ENCODE data around the gene UPP2.

Gene UPP2

DNA sequence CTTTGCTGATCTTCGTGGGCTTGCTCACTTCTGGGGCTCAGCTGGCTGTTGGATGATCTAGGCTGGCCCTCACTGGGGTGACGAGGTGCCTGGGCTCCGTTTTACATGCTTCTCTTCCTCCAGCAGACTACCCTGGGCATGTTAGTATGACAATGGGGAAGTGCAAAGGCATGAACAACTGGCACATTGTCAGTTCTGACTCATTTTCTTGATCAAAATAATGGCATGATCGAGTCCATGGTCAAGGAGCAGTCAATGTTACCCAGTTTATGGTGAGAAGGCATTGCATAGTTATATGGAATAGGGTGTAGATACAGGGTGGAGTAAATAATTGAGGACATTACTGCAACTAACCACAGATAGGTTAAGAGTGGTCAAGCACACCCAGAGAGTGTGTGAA is 10.0 kb upstream of the UPP2 start:
- no peak overlapping the region for H3K4me3 ChIP-seq (ENCODE audit: low read depth, low read length)
- TF ChIP-seq, protein P1, sequence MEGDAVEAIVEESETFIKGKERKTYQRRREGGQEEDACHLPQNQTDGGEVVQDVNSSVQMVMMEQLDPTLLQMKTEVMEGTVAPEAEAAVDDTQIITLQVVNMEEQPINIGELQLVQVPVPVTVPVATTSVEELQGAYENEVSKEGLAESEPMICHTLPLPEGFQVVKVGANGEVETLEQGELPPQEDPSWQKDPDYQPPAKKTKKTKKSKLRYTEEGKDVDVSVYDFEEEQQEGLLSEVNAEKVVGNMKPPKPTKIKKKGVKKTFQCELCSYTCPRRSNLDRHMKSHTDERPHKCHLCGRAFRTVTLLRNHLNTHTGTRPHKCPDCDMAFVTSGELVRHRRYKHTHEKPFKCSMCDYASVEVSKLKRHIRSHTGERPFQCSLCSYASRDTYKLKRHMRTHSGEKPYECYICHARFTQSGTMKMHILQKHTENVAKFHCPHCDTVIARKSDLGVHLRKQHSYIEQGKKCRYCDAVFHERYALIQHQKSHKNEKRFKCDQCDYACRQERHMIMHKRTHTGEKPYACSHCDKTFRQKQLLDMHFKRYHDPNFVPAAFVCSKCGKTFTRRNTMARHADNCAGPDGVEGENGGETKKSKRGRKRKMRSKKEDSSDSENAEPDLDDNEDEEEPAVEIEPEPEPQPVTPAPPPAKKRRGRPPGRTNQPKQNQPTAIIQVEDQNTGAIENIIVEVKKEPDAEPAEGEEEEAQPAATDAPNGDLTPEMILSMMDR (IDR thresholded peaks at IDR 0.05; ENCODE audit: low read depth, low read length) = no peak
- no peak for DNase-seq (ENCODE audit: low read depth, low spot score)
- in situ Hi-C loops (cut with HindIII; ENCODE audit: low sequenced_read_pairs) = no loop called here

DNA sequence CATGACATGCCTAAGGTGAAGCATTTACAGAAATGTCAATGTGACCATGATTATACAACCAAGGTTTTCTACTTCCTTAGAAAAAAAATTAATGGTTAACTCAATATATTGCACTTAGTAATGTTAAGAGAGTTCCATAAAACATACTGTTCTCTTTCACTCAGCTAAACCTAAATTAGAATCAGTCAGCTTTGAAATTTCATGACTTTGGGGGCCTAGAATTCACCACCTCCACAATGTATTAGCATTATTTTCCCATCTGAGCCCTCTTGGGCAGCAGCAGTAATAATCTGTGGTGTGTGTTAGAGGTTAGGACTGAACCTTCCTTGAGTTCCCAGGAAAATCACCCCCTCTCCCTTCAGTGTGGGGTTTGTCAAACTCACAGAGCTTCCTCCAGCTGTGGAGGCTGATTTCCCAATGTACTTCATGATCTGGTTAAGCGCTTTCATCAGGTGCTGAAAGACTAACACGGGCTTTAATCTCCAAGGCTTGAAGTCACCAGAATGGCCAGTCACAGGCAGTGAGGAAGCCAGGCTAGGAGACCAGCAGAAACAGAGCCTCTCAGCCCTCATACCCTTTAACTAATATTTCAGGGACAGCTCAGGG is 7.1 kb upstream of the UPP2 start:
- in situ Hi-C loops (cut with HindIII; ENCODE audit: low sequenced_read_pairs) = no loop called here
- no peak for DNase-seq (ENCODE audit: low read depth, low spot score)

DNA sequence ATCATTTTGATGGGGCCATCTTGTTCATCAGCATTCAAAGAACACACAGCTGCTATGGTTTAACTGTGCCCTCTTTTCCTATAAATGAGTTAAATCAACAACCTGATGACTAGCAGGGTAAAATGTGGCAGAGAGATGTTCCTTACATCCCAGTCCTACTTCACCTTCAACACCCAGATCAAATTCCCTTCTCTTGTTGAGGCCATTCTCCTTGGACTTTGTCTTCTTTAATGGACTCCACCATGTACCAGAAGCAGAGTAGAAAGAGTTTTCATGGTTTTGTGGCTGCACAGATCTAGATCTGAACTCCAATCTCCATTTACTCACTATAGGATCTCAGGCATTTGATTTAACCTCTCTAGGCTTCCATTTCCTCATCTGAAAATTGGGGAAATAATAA is 6.4 kb upstream of the UPP2 start:
- H3K4me3 ChIP-seq (ENCODE audit: low read depth, low read length) = no peak overlapping the region
- in situ Hi-C loops (cut with HindIII; ENCODE audit: low sequenced_read_pairs) = no loop called here
- DNase-seq (ENCODE audit: low read depth, low spot score) = no peak
- TF ChIP-seq, protein P1 (IDR thresholded peaks at IDR 0.05; ENCODE audit: low read depth, low read length) = no peak

More for the DNA sequence above, 7.1 kb upstream of the UPP2 start:
- no peak overlapping the region for H3K4me3 ChIP-seq (ENCODE audit: low read depth, low read length)
- TF ChIP-seq, protein P1 (IDR thresholded peaks at IDR 0.05; ENCODE audit: low read depth, low read length) = no peak

DNA sequence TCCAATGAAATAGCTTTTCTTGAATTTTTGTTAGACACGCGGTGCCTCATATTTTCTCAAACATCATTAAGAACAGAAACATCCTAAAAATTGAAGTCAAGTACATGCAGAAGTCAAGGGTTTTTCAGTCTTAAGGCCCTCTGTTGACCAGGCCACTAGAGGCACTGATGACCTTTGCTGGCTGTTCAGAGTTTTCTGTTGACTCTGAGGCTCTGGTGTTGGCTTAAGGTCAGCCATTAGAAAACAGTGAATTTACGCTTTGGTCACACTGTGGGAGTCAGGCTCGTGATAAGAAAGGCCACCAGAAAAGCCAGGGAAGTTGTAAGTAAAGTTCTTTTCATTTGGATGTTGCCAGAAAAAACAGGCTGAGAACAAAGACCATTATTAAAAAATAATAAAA is 5.8 kb upstream of the UPP2 start:
- DNase-seq (ENCODE audit: low read depth, low spot score) = no peak
- in situ Hi-C loops (cut with HindIII; ENCODE audit: low sequenced_read_pairs) = no loop called here
- TF ChIP-seq, protein P1 (IDR thresholded peaks at IDR 0.05; ENCODE audit: low read depth, low read length) = no peak
- H3K4me3 ChIP-seq (ENCODE audit: low read depth, low read length) = no peak overlapping the region

DNA sequence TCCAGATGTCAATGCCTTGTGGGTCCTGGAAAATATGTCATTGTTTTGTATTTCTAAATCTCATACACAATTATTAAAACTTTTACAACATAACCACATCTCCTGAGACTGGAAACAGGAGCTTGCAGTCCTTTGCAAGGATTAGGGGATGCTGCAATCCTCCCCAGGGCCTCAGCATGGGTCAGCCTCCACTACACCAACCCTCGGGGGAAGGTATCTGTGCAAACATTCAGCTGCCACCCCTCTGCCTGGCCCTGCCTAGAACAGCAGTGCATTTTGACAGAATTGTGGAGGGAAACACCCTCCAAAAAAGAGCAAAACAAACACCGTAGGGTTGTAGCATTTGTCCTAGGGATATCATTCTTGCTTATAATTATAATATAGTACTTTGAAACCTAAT is 4.2 kb upstream of the UPP2 start:
- in situ Hi-C loops (cut with HindIII; ENCODE audit: low sequenced_read_pairs) = no loop called here
- no peak for DNase-seq (ENCODE audit: low read depth, low spot score)
- H3K4me3 ChIP-seq (ENCODE audit: low read depth, low read length) = no peak overlapping the region
- TF ChIP-seq, protein P1 (IDR thresholded peaks at IDR 0.05; ENCODE audit: low read depth, low read length) = no peak

DNA sequence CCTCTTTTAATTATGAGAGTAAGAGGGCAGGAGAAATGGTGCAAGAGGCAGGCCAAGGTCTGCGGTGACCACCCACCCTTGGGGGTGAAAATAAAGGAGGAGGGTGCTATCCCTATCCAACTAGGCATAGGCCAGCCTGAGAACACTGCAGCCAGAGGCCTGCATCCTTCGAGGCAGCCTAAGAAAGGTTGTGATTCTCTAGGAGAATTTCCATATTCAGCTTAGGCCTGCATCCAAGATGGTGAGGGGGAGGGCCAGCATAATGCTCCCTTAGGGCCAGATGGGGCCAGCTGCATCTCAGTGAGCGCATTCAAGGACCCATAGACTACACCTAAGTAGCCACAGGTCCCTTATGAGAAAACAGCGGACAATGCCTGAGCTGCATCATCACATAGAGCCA is 3.5 kb upstream of the UPP2 start:
- TF ChIP-seq, protein P1 (IDR thresholded peaks at IDR 0.05; ENCODE audit: low read depth, low read length) = no peak
- in situ Hi-C loops (cut with HindIII; ENCODE audit: low sequenced_read_pairs) = no loop called here
- DNase-seq (ENCODE audit: low read depth, low spot score) = no peak
- H3K4me3 ChIP-seq (ENCODE audit: low read depth, low read length) = no peak overlapping the region

DNA sequence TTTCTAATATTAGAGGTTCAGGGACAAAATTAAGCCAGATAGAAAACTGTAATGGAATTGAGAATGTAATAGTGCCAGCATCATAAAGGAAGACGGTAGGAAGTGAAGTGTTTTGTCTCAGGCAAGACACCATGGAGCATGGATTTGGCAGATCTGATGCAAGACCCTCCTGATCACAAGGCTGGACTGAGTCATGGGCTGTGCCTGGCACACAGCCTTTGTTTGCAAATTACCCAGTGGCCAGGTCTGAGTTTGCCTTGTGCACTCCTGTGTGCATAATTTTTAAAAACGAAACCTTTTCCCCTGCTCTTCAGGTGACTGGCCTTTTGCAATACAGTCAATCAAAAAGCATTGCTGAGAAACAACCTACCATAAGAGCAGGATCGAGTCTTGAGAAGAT is 2.0 kb upstream of the UPP2 start:
- H3K4me3 ChIP-seq (ENCODE audit: low read depth, low read length) = no peak overlapping the region
- TF ChIP-seq, protein P1 (IDR thresholded peaks at IDR 0.05; ENCODE audit: low read depth, low read length) = no peak
- DNase-seq (ENCODE audit: low read depth, low spot score) = peak; percentile 10
- in situ Hi-C loops (cut with HindIII; ENCODE audit: low sequenced_read_pairs) = no loop called here

Data from astrocyte of the spinal cord (primary cell).